HG02571 (cell line): ENCODE results near the gene STMN3.

Experiments used
- ATAC-seq: cut with Tn5 transposase; IDR thresholded peaks from one replicate; pipeline ENCODE4 v1.9.1; 2021; ENCODE audit warnings: mild to moderate bottlenecking, moderate library complexity; ENCODE audit not compliant: unreplicated experiment

Gene STMN3

DNA sequence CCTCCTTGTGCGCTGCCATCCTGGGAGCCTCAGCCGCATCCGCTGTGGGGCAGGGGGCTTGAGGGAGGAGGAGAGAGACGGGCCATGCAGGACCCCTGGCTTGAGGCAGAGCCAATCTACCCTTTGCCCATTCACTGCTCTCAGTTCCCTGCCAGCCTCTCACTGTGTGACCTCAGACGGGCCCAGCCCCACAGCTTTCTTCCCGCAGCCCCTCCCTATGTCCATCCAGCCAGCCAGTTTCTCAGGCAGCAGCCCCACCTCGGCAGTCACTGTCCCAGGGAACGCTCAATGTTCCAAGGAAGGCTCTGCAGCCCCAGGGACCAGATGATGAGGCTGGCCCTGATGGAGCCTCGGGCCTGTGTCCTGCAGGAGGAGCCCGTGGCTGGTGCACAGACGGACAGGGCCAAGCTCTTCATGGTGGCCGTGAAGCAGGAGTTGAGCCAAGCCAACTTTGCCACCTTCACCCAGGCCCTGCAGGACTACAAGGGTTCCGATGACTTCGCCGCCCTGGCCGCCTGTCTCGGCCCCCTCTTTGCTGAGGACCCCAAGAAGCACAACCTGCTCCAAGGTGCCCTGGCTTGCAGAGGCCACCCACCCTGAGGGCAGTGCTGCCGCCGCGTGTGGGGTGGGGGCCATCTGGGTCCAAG is 39.3 kb upstream of the STMN3 start:
- ATAC-seq = no peak

DNA sequence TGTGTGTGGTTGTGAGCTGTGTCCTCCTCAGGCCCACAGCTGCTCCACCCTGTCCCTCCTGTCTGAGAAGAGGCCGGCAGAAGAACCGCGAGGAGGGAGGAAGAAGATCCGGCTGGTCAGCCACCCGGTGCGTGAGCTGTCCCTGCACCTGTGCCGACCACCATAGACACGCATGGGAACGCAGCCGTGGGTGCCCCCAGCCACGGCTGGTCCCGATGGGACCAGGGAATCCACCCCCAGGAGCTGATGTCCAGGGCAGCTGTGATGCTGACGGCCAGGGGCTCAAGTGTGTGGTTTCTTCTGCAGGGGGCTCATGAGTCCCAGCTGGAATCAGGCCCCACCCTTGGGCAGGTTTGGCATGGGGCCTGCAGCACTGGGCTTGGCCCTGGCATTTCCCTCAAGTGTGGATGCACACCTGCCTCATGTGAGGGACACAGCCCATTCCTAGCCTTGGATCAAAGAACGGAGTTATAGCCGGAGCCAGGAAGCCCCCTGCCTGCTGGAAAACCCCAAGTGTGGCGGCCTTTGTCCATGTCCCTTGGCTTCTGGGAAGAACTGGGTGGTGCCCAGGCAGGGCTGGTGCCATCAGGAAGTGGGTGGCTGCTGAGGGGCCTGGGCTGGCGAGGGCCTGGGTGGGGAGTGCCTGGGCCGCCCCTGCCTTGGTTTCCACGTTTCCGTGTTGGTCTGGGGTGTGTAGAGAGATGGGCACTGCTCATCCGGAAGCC is 38.6 kb upstream of the STMN3 start:
- ATAC-seq = no peak

DNA sequence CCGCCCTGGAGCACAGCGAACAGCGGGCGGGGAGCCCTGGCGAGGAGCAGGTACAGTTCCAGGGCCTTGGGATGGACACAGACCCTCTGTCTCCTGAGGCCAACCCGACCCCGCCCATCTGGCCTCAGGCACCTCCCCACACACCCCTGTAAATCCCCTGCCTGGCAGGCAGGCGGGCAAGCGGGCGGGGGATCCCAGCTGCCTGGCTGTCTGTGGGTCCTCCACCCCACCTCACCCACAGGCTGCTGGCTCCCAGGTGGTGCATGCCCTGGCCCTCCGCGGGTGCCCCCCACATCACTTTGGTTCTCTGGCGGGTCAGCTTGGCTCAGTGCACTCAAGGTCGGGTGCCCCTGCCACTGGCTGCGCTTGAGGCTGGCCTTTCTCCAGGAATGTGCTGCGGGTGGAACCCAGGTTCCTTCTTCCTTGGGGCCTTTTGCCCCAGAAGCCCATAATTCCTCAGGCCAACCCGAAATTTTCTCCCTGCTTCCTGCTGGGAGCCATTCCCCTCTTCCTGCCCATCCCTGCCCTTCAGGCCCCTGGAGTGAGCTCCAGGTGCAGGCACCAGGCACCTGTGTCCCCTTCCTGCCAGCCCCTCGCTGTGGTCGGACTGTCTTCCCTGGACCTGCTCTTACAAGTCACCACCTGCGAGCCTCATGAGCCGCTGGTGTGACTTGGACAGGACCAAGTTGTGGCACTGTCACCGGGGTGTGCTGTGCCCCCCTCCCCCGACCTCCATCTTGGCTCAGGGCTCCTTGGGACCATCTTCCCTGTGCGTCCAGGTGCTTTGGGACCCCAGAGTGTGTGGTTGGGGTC is 37.9 kb upstream of the STMN3 start:
- ATAC-seq = no peak

GRCh38 chr20:63690003-63690897 is 37.0 kb upstream of the STMN3 start:
- no peak for ATAC-seq

DNA sequence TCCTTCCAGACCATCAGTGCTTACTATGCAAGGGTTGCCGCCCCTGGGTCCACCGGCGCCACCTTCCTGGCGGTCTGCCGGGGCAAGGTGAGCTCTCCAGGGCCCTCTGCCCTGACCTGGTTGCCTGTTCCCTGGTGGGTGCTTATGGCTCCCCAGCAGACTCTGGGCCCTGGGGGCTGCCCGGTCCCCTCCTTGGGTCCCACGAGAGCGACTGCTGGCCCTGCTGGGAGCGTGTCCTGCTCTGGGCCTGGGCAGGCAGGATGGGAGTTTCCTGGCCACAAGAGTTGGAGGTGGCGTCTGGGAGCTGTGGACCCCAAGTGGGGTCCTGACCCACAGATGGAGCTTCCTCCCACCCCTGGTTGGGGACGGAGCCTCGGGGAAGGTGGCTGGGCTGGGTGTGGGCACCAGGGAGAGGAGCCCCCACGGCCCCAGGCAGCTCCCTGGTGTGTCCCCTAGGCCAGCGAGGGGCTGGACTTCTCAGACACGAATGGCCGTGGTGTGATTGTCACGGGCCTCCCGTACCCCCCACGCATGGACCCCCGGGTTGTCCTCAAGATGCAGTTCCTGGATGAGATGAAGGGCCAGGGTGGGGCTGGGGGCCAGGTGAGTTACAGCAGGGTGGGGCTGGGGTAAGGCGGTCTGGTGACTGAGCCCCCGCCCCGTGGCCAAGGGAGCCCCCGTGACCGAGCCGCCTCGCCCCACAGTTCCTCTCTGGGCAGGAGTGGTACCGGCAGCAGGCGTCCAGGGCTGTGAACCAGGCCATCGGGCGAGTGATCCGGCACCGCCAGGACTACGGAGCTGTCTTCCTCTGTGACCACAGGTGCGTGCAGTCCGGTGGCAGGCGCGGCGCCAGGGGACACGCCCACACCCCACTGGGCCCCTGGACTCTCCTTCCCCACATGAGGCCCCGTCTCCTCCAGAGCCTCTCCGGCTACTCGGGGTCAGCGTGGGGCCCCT is 36.1 kb upstream of the STMN3 start:
- no peak for ATAC-seq

DNA sequence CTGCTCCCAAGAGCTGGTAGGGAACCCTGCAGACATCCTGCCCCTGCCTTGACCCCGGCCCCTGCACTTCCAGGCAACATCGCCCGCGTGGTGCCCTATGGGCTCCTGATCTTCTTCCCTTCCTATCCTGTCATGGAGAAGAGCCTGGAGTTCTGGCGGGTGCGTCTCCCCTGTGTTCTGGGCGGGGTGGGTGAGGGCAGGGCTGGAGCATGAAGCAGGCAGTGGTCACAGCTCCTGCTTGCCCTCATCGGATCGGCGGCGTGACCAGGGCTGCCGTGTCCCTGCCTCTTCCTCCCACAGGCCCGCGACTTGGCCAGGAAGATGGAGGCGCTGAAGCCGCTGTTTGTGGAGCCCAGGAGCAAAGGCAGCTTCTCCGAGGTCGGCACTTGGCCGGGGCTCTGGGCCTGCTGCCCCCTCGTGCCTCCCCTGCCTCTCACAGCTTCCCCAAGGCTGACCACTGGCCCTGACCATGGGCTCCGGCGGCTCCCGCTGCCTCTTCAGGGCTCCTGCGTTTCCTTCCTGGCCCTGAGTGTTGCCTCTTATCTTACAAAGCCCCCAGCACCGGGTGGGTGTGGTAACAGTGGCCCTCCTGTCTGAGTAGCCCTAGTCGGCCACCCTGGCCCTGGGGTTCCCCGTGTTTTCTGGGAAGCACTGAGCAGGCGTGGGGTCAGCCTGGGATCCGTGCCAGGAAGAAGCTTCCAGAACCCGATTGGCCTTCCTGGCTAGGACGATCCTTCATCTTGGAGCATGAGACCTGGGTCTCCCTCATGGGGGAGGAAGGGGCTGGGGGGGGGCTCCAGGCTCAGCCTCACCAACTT is 35.2 kb upstream of the STMN3 start:
- no peak for ATAC-seq

DNA sequence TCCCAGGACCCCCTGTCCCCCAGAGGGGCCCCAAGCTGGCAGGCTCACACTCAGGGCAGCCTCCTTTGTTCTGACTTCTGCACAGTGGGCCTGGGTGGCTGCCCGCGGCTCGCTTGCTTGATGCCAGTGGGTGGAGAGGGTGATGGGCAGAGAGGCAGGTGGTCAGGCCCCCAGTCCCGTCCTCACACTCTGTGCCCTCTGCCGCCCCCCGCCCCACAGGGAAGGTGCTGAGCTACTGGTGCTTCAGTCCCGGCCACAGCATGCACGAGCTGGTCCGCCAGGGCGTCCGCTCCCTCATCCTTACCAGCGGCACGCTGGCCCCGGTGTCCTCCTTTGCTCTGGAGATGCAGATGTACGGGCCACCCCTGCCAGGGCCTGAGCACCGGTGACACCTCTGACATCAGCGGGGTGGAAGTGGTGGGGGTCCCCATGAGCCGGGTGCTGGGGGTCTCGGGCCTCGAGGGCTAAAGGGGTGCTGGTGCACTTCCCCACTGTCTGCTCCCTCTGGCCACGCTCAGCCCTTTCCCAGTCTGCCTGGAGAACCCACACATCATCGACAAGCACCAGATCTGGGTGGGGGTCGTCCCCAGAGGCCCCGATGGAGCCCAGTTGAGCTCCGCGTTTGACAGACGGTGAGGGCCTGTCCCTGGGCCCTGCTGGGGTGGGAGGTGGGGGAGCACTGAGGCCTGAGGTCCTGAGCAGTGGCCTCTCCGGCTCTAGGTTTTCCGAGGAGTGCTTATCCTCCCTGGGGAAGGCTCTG is 34.4 kb upstream of the STMN3 start:
- ATAC-seq = no peak

GRCh38 chr20:63686492-63687321 is 33.5 kb upstream of the STMN3 start:
- ATAC-seq = no peak

DNA sequence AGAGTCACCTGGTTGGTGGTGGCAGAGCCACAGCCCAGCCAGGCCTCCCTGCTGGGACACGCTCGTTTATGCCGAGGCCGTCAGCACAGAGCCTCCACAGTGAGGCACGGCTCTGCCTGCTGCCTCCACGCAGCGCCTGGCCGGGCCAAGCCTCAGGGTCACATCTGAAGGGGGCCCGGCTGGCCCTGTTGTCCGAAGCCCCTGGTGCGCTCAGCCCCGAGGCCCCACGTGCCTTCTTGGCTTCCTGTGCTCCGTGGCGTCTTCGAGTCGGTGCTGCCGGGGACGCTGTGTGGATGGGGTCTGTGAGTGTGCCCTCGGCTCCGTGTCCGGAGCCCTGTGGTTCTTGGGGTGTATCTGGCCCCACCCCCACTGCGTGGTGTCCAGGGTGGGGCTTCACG is 32.9 kb upstream of the STMN3 start:
- ATAC-seq = no peak

DNA sequence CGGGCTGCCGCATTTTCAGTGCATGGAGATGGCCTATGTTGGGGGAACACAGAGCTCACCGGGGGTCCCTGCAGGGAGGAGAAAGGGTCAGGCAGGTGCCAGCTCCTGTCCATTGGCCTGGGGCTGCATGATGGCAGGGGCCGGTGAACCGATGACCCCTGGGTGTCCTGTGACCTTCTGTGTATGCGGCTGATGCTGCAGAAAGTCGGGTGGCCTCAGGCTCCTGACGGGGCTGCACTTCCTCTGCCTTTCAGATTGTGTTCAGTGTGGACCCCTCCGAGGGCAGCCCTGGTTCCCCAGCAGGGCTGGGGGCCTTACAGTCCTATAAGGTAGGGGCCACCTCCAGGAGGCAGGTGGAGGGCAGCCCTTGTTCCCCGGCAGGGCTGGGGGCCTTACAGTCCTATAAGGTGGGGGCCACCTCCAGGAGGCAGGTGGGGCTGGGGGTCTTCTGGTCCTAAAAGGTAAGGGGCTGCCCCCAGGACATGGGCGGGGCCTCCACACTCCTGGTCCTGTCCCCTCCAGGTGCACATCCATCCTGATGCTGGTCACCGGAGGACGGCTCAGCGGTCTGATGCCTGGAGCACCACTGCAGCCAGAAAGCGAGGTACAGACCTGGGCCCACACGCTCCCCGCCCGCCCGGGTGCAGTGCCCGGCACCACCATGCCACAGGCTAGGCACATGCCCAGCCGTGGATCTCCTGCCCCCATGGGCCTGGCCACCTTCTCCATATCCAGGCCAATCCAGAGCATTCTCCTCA is 32.2 kb upstream of the STMN3 start:
- ATAC-seq = no peak

GRCh38 chr20:63682384-63683139 is 29.3 kb upstream of the STMN3 start:
- no peak for ATAC-seq

DNA sequence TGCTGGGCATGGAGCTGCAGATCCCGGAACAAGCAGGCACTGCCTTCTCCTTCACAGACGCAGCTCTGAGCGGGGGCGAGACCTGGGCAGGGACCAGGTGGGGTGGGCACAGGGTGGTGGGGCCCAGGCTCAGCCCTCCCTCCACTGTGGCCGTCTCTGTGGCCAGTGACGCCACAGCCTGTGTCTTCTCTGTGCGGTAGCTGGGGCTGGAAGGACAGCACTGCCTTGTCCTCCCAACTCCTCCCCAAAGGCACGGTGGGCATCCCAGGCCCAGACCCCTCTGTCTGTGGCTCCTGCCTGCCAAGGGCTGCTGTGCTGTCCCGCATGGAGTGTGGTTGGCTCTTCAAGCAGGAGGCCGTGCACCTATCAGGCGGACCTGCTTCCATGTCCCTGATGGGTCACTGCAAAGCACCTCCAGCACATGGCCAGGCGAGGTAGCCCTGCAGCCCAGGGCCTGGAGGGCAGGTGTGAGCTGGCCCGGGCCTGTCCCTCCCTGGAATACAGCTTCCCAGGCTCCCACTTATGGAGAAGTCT is 28.5 kb upstream of the STMN3 start:
- ATAC-seq = no peak

DNA sequence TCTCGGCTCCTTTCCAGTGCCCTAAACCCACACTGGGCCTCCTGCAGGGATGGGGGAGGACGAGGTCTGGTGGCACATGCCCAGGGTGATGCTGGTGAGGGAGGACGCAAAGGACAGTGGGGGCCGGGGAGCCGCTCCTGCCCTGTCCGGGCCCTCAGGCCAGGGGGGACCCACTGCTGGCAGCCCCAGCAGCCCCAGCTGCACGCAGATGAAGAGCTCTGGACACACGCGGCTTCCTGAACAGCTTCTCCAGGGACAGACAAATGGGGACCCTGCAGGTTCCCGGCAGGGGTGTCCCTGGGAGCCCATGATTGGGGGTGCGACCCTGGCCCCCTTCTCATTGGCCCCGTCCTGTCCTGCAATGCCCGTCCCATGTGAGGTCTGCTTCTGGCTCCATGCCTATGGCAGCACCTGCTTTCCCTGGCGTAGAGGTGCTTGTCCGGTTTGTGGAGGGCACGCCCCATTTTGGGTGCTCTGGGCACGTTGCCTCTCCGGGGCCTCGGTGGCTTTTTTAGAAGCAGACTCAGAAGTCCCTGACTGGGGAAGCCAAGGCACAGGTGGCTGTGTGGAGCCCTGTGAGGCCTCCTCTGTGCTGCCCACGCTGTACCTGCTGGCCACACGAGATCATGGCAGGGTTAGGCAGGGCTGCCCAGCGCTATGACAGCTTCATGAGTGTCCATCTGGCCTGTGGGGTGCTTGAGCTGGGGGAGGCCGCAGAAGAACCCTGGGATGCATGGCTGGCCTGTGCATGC is 27.8 kb upstream of the STMN3 start:
- no peak for ATAC-seq

DNA sequence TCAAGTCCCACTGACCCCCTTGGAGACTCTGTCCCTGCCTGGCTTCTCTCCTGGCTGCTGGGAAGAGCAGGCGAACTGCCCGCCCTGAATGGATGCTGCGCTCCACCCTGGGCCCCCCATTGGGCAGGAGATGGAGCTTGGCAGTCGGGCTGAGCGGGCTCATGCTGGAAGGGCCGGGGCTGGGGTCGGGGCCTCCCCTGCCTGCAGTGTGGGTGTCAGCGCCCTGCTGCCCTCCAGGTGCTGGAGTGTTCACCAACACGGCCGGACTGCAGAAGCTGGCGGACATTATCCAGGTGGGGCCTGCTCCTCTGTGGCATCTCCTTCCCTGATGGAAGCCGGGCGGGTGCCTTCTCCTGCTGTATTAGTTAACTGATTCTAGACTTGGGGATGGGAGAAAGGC is 27.2 kb upstream of the STMN3 start:
- no peak for ATAC-seq

DNA sequence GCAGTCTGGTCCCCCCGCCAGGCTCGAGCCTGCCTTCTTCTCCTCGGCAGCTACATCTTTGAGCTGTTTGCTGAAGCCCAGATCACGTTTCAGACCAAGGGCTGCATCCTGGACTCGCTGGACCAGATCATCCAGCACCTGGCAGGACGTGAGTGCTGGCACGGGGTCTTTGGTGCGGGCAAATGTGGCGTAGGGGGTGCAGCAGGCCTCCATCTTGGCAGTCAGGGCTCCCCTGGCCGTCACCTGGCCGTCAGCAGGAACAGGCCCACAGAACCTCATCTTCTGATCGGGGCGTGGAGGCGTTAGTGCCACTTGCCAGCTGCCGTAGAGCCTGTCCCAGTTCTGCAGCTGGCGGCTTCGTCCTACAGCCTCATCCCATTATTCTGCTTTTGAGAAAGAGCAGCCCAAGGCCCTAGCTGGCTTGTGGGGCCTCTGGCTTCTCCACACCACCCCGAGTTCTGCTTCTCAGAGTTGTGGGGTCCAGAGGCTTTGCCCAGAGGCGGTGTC is 26.6 kb upstream of the STMN3 start:
- no peak for ATAC-seq
